Measurements from ENCODE around the gene MCF2.
A peak's percentile ranks its signal among the peaks of the same experiment; 100 is the strongest.

The MCF2 gene

DNA sequence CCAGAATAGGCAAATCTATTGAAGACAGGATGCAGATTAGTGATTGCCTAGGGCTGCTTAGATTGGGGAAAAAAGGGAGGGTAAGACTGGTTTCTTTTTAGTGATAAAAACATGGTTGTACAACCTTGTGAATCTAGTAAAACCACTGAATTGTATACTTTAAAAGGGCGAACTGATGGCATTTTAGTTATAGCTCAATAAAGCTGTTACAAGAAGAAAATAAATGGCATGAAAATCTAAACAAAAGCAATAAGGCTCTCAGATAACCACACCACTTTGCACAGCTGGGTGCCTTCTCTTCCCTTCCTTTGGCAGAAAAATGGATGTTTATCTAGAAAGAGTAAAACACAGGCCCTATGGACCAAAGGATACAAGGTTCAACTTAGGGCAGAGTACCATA is 107.9 kb downstream of the MCF2 start:
- DNase-seq (ENCODE audit: low read depth): no peak

DNA sequence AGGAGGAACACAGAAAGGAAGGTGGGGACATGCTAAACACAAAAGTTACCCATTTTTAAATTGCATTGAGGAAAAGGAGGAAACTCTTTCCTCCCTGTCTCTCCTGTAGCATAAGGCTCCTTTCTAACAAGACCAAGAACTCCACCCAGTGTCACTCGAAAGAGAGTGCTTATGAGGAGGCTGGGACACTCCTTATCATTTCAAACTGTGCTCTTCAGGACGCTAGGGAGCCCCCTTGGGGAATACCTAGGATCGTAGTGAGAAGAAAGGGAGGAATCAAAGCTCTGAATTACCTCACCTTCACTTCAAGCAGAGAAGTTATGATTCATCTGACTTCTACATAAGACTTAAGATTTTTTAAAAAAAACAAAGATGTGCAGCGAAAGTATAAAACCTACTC is 111.9 kb downstream of the MCF2 start:
- DNase-seq (ENCODE audit: low read depth): no peak

DNA sequence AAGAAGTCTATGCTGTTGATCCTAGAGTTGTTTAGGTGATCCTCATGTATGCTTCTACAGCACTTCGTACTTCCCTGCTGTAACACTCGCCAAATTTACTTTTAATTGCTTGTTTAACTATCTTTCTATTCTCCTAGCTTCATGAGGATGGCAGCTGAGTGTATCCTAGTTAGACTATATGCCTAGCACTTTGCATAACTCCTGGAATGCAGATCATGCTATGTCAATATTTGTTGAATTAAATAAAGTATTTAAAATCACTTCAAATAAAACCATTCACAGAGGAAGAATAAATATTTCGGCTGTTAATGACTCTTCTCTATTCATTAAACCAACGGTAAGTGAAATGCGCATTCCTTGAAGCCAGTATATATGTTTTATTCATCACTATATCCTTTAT is 122.4 kb downstream of the MCF2 start:
- no peak for DNase-seq (ENCODE audit: low read depth)

DNA sequence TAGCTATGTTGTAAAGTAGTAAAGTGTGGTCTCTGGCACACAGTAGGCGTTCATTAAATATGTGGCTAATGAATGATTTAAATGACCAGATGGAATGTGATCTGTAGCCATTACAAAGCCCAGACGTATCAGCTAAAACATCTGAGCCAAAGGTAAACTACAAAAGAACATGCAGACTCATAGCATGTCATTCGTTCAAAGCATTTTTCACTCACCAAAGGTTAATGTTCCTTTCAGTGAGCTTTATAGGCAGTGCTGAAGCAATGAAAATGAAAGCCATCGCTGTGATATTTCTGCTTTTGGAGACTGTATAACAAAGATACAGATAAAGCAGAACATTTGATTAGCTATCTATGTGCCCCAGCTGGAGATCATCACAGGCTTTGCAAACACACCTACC is 126.9 kb downstream of the MCF2 start:
- no peak for DNase-seq (ENCODE audit: low read depth)

DNA sequence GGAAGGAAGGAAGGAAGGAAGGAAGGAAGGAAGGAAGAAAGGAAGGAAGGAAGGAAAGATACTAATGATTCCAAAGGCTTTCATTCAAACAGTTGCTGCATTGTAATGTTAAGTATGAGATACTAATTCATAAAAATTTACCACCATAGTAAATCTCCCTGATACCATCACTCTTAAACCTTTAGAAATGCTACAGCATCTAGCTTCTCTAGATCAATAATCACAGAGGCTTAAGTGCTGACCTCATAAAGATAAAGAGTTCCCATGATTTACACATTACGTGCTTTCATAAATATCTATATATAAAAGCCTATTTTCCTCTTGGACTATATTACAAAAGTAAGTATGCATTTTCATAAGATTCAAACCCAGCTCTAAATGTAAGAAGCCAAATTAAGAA is 141.0 kb downstream of the MCF2 start:
- peak; percentile 15 for DNase-seq (ENCODE audit: low read depth)

DNA sequence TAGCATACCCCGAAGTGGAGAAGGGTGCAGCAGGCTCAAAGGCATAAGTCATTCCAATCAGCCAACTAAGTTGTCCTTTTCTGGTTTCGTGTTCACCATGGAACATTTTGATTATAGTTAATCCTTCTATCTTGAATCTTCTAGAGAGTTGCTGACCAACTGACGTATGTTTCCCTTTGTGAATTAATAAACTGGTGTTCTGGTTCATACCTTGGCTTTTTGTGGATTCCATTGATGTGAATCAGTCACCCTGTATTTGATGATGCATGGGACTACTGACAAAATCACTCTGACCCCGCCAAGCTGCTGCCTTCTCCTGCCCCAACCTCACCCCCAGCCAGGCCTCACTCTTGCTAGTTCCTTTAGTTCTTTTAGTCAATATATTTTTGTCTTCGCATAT is 144.7 kb downstream of the MCF2 start:
- peak; percentile 71 for DNase-seq (ENCODE audit: low read depth)

DNA sequence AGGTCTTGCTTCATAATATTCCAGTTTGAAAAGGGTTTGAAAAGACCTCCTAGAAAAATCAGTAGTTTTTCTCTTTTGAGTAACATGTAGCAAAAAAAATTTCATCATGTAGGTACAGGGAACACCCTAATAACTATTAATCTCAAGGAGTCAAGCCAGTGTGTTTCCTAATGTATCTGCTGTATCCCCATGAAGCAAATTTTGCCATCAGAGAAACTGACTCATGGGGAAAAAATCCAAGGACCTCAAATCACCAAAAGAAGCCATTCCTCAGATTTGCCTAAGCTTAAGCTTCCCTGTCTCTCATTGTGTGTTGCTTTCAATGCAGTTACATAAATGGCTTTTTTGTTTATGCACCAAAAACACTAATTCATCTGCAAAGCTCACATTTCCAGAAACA is 147.7 kb downstream of the MCF2 start:
- DNase-seq (ENCODE audit: low read depth): peak; percentile 67

DNA sequence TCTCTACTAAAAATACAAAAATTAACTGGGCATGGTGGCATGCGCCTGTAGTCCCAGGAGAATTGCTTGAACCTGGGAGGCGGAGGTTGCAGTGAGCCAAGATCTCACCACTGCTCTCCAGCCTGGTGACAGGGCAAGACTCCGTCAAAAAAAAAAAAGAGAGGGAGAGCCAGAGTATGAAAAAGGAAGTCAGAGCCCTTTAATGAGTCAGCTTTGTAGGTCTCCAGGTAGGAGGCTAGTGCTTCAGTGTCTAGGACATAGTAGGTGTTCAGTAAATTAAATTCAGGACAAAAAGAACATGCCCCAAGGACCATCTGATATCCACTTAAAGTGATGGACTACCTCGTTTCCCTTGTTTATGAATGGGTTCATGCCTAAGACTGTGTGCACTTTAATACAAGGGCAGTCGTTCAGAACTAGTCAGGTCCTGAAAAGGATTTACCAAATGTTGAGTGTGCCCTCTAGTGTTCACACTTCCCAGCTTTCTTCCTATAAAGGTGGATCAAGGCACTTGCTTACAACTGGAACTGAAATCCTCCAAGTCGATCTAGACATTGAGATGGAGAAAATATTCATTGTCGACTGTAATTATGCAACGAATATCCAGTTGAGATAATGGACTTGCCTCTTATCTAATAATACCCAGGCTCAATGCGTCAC is 148.5 kb downstream of the MCF2 start:
- peak; percentile 72 for DNase-seq (ENCODE audit: low read depth)

DNA sequence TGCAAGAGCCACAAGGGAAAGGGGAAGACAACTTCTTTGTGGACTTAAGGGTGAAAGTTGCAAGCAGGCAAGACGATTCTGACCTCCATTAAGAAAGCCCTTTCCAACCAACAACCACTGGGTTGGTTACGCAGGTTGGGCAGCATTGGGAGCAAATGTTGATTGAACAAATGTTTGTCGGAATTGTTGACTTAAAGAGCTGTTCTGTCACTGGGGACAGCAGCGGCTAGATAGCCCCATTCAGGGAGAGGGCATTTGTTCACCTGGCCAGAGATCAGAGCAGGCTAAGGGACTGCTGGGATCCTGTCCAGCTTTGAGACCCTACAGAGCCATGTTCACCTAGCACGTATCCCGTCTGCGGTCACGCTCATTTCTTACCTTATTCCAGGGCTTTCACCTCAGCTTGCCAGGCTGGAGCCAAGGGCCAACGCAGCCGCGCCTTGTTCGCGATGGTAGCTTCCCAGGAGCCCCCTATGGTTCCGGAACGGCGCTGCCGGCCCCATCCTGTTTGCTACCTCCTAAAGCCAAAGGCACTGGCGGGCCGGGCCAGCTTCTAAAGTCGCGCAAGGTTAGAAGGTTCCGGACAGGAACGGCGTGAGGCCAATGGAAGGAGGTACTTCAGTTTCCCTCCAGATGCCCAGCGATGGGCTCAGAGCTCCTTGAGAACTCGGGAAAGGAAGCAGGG is 152.8 kb downstream of the MCF2 start:
- DNase-seq (ENCODE audit: low read depth): no peak

DNA sequence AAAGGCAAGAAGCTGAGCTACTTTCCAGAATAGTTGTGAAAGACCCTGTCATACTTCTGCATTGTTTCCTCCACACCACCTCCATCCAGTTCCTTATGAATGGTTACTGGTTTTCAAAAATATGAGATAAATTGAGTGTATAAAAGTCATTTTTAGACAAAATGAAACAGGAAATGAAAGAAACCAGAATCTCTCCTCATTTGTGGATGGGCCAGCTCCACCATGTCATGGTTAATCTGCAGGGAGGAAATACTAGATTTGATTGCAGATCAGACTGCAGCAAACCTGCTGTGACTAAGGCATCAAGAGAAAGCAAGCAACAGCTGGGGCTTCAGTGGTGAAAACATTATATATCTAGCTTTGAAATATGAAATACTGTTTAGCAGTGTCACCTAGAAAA is 153.6 kb downstream of the MCF2 start:
- DNase-seq (ENCODE audit: low read depth): no peak

DNA sequence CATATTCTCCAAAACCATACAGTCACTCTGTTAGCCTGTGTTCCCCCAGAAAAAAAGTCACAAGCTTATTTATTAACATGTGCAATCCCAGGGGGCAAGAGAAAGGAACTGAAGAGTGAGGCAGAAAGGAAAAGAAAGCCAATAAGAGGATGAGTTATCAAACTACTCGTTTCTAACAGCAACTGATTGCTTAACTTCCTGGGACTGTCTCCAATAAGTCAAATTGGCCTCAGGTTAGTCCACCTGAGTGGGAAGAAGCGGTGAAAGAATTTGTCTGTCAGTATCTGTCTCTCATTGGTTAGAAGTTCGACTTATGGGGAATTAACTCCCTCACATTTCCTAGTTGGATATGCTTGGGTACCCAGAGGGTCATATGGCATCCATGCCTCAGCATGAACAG is 163.4 kb downstream of the MCF2 start:
- DNase-seq (ENCODE audit: low read depth): no peak

DNA sequence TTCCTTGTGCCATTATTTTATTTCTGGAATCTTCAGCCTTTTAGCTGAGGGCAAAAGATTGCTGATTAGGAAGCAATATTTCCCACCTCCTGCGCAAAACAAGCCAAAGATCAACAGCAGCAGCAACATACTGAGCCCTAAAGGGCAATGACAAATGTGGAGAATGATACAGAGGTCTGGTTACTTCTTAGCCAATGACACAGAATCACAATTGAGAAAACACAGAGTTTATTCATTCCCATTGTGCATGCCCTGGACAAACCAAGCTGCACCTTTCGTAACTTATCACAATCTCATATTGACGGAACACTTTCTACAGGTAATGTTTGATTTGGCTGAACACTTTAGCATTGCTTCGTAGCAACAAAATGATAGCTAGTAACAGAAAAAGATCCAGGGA is 164.0 kb downstream of the MCF2 start:
- DNase-seq (ENCODE audit: low read depth): no peak

DNA sequence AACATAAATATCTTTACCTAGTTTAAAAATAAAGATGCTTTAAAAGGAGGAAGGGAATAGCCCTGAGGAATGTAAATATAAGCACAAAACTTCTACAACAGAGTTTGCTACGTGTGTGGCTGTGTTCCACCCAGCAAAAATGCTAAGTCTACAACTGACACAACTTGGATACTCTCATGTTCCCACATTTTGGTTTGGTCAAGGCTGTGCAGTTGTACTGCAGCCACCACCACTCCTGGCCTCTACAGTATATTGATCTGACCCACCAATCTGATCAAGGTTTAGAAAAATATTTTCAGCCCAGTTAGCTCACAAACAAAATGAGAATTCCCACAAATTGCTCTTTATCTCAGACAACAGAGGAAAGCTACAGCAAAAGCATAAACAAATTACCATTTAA is 165.3 kb downstream of the MCF2 start:
- DNase-seq (ENCODE audit: low read depth): no peak

DNA sequence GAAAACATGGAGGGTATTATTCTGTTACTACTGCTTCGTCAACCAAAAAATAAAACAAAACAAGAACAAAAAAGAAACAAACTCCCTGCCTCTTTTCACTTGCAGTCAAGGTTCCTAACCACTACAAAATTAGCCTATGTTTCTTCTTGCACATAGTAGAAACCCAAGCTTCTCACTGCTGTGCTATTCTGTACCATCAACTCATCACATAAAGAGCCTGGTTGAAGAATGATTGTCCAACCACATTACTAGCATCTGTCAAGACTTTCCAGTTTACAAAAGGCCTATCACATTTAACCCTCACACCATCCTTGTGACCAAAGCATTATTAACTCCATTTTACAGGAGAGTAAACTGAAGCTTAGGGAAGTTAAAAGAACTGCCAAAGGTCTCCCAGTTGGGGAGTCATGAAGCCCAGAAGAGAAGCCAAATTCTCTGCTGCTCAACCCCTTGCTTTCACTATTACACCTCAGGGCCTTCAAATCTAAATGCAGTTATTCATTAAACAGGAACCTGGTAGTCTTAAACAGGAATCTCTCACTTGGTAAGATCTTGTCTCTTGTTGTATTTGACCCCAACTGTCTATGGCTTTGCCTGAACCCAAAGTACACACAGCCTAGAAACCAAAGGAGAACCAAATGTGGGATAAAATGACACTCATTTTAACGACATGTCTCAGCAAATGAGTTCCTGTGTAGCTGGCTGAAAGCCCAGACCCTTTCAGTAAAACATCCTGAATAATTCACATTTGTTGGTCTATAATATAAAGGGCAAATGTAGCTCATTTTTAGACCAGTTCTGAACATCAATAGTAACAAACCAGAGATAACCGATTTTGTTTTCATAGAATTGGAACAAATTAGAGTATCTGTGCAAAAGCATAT is 168.8 kb downstream of the MCF2 start:
- no peak for DNase-seq (ENCODE audit: low read depth)

DNA sequence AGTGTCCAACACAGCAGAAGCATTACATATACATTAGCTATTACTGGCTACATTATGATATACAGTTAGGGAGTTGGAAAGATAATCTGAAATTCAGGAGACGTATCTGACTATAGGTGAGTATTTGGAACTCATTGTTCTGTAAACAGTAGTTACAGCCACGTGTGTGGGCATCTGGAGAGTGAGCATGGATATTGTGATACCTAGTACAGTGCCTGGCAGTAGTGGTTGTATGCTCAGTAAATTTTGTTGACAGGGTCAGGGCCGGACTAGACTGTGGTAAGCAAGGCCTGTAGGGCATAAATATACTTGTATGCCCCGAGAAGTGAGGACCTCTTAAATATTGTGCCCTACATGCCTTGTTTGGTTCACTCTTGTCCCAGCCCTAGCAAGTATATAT is 174.5 kb downstream of the MCF2 start:
- no peak for DNase-seq (ENCODE audit: low read depth)

DNA sequence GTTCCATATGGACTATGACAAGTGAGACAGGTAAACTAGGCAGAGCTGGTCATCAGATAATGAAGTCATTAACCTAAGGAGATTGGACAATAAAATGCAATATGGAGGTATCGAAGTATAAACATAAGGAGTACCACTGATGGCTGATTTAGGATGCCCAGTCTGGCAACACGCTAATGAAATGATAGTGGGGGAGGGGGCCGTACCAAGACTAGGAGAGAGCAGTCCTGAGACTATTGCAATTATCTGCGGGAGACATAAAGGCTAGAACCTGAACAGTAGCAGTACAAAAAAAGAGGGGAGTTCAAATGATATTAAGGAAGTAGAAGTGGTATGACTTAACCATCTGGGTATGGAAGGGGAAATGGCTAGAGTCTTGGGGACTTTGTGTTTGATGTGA is 175.1 kb downstream of the MCF2 start:
- DNase-seq (ENCODE audit: low read depth): no peak
